Uterus (tissue), 4 donors: Measurements from ENCODE around the gene ITGA11. TPM values are rescaled to one million over a fixed set of nuclear protein-coding genes. Genes with fewer than 3 reads are reported as not detected.
A peak's percentile ranks its signal among the peaks of the same experiment; 100 is the strongest.

Experiments used
- DNase-seq, 2 donors: peaks; one replicate each; pipeline ENCODE4 v3.0.0-alpha.2; 2019 to 2020
- H3K27ac ChIP-seq, 2 donors: fragments of 200-600 bp; sonication (generic); 1 replicate in 1 of 2; 2 replicates in 1 of 2; pipeline ENCODE4 v1.5.1; 2016 to 2018
- H3K27me3 ChIP-seq, 2 donors: fragments of 200-600 bp; sonication (generic); one replicate each; pipeline ENCODE4 v1.5.1; 2018 to 2019; ENCODE audit warnings: control low read depth in 1 of 2
- H3K36me3 ChIP-seq, 2 donors: fragments of 200-600 bp; sonication (generic); one replicate each; pipeline ENCODE4 v1.5.1; 2019; ENCODE audit warnings: control low read depth in 1 of 2
- H3K4me1 ChIP-seq, 2 donors: fragments of 200-600 bp; sonication (generic); one replicate each; pipeline ENCODE4 v1.5.1; 2018 to 2019; ENCODE audit warnings: control low read depth in 1 of 2
- H3K4me3 ChIP-seq, 2 donors: fragments of 200-600 bp; sonication (generic); 1 replicate in 1 of 2; 2 replicates in 1 of 2; pipeline ENCODE4 v1.5.1; 2018 to 2019; ENCODE audit warnings: mild to moderate bottlenecking in 1 of 2
- H3K9me3 ChIP-seq, 2 donors: fragments of 200-600 bp; sonication (generic); one replicate each; pipeline ENCODE4 v1.5.1; 2019; ENCODE audit warnings: control low read depth in 1 of 2
- CTCF ChIP-seq, 4 experiments: fragments of 200-600 bp in 2 of 4; fragments of 450-650 bp in 2 of 4; sonication (generic) in 2 of 4; IDR thresholded peaks; one replicate each; pipeline ENCODE4 v1.5.1; 2016 to 2019; ENCODE audit warnings: antibody characterized with exemption in 4 of 4, mild to moderate bottlenecking in 2 of 4, moderate library complexity in 1 of 4
- POLR2A ChIP-seq, 2 donors: fragments of 450-650 bp; IDR thresholded peaks; one replicate each; pipeline ENCODE4 v1.6.1; 2016; ENCODE audit warnings: antibody characterized with exemption in 2 of 2, mild to moderate bottlenecking in 1 of 2, moderate library complexity in 1 of 2
- intact Hi-C: fragments of 100-400 bp; cut with DNase I; formaldehyde crosslinking; loops from one replicate; pipeline ENCODE4 v1.15.1; 2023; ENCODE audit warnings: low total_unique reads
- total RNA-seq, 4 donors: library from RNA; depleted of rRNA in 3 of 4; stranded (reverse); fragments of >200 nt in 3 of 4; gene quantifications; one replicate each; pipeline versions ENCODE4 v1.1.0 to v1.2.4, GENCODE V29; 2014 to 2023
- donor health status: DM: yes; HTN: yes; CAD: no.

ITGA11 gene
- total RNA-seq, 4 donors from 2014 or later, result 37.3 to 106 (median 61.1) TPM

DNA sequence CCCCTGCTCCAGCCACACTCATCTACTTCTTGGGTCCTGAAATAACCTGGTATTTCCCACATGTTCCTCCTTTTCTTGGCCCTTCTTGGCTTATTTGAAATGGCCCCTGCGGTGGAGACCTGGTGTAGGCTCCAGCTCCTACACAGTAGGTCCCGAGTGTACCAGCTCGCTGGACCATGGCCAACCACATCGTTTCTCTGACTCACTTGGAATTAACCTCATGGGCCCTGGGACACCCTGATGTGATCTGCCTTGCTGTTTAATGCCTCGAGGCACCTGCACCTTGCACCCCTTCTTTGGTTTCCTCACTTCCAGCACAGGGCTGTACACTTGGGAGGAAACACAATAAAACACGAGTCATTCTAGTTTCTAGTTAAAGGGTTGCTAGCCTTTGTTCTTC lies 94.1 kb downstream of the ITGA11 start:
- no peak overlapping the region for H3K4me3 ChIP-seq
- H3K9me3 ChIP-seq, result no peaks in the 10 kb centered on the region
- H3K36me3 ChIP-seq, result no peaks in the 10 kb centered on the region
- intact Hi-C loops, result no loop called here
- H3K27ac ChIP-seq, result peak overlapping the region; percentile 33 to 83
- TF ChIP-seq CTCF (IDR thresholded peaks at IDR 0.05) (no peak), POLR2A (IDR thresholded peaks at IDR 0.05) (no peak)
- peak in 1 of 2 donors; percentile 65 for DNase-seq
- H3K27me3 ChIP-seq, result no peaks in the 10 kb centered on the region
- H3K4me1 ChIP-seq, result peaks cover 14 to 30% of the 10 kb centered on the region in 2 donors

DNA sequence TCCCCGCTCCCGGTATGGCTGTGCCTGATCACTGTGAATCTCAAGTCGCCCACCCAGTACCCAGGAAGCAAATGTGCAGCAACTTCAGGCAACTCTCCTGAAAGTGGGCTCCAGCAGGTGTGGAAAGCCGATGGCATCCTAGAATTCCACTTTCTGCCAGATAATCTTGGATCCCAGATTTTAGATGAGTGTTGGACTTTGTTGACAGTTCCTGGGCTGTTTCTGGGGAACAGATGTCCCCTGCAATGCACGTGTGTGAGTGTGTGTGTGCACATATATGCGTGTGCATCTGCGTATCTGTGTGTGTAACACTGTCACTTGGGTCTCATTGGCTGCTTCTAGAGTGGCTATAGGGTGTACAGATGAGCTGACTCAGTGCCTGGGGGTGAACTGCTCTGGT lies 95.4 kb downstream of the ITGA11 start:
- TF ChIP-seq POLR2A (IDR thresholded peaks at IDR 0.05), result no peak
- no peak for TF ChIP-seq CTCF (IDR thresholded peaks at IDR 0.05)
- no peak for DNase-seq
- Histone ChIP-seq H3K9me3 (no peaks in the 10 kb centered on the region), H3K27ac (peak overlapping the region; percentile 33 to 83), H3K4me1 (peaks cover 10 to 20% of the 10 kb centered on the region in 2 donors), H3K27me3 (no peaks in the 10 kb centered on the region), H3K4me3 (no peak overlapping the region), H3K36me3 (no peaks in the 10 kb centered on the region)
- intact Hi-C loops, result no loop called here

GRCh38 chr15:68335655-68336054 lies 96.3 kb downstream of the ITGA11 start:
- Histone ChIP-seq H3K4me1 (peaks cover 8 to 20% of the 10 kb centered on the region in 2 donors), H3K4me3 (no peak overlapping the region), H3K9me3 (no peaks in the 10 kb centered on the region), H3K27ac (peak overlapping the region; percentile 78 to 83), H3K27me3 (no peaks in the 10 kb centered on the region), H3K36me3 (no peaks in the 10 kb centered on the region)
- intact Hi-C loops, result no loop called here
- no peak for TF ChIP-seq CTCF (IDR thresholded peaks at IDR 0.05)
- TF ChIP-seq POLR2A (IDR thresholded peaks at IDR 0.05), result no peak
- no peak for DNase-seq

GRCh38 chr15:68335251-68335650 lies 96.7 kb downstream of the ITGA11 start:
- Histone ChIP-seq H3K4me3 (no peak overlapping the region), H3K9me3 (no peaks in the 10 kb centered on the region), H3K36me3 (no peaks in the 10 kb centered on the region), H3K4me1 (peaks cover 5 to 20% of the 10 kb centered on the region in 2 donors), H3K27ac (peak overlapping the region; percentile 78 to 83), H3K27me3 (no peaks in the 10 kb centered on the region)
- DNase-seq, result peak in 1 of 2 donors; percentile 46
- TF ChIP-seq CTCF (IDR thresholded peaks at IDR 0.05) (no peak), POLR2A (IDR thresholded peaks at IDR 0.05) (no peak)
- intact Hi-C loops, result no loop called here

DNA sequence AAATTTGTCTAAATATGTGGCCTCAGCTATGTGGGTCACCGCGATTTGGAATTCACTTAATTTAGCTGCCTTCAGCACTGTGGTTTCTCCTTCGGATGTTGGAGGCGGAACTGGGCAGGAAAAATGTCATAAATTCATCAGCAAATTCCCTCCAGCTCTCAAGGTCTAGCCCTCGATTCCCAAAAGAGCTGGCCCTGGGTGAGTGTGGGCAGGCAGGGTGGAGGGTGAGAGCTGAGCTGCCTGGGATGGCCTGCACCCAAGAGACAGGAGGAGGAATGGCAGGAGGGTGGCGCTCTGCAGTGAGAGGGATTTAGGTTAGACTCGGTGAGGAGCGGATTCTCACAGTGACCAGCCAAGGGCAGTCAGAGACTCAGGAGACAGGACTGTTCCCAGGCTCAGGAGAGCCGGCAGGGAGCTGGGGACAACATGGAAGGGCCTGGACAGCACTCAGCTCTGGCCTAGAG lies 97.3 kb downstream of the ITGA11 start:
- Histone ChIP-seq H3K27ac (peak overlapping the region; percentile 78 to 83), H3K27me3 (no peaks in the 10 kb centered on the region), H3K36me3 (no peaks in the 10 kb centered on the region), H3K9me3 (no peaks in the 10 kb centered on the region), H3K4me1 (peaks cover 0 to 20% of the 10 kb centered on the region in 2 donors), H3K4me3 (no peak overlapping the region)
- intact Hi-C loops, result no loop called here
- TF ChIP-seq POLR2A (IDR thresholded peaks at IDR 0.05), result no peak
- TF ChIP-seq CTCF (IDR thresholded peaks at IDR 0.05), result peak in 1 of 4 experiments; percentile 7
- no peak for DNase-seq
